ENCODE measurements around the gene STIL. TPM values are rescaled to one million over a fixed set of nuclear protein-coding genes. Genes with fewer than 3 reads are reported as not detected.
"Not testable (repeated sequence)": the region's sequence is repeated elsewhere in the genome, so short reads cannot be mapped to it uniquely, and the experiment has no call there.

STIL gene
- total and polyA plus RNA-seq, 8 donors, result 3.6 to 13.2 (median 8.3) TPM

DNA sequence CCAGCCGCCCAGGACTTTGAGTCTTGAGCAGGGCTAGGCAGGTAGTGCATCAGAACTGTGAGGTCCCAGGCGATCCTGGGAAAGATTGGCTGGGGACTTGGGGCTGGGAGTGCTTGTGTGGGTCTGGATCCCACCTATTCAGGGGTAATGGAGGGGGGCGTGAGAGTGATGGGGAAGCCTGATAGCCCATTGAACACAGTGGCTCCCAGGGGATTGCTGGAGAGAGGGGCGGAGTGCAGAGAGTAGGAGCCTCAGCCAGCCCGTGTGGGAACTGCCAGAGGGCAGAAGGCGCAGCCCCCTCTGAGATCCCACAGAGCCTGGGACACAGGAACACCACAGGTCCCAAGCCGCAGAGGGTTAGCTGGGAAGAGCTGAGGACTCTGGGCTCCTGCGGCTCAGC is 104.9 kb downstream of the STIL start:
- DNase-seq, result no peak
- intact Hi-C loops (cut with DNase I), result no loop called here

DNA sequence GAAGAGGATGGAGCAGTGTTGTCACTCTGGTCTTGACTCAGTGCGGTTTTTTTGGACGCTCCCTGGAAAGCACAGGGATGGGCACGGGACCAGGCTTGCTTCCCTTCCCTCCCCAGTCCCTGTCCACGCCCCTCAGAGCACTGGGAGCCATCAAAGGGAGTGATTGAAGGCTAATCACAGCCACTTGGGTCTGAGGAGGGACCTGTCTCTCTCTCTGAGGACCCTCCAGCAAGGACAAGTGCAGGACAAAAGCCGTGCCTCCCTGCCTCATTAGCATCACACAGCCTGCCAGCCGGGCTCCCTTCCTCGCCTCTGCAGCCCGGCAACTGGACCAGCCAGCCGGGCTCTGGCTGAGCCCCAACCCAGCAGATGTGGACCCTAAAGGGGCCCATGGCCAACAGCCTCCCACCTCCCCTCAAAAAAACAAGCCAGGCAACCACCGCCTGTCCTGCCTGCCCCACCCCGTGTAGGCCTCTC is 105.5 kb downstream of the STIL start:
- DNase-seq (no peak), ATAC-seq (no peak)
- TF ChIP-seq, protein P1, sequence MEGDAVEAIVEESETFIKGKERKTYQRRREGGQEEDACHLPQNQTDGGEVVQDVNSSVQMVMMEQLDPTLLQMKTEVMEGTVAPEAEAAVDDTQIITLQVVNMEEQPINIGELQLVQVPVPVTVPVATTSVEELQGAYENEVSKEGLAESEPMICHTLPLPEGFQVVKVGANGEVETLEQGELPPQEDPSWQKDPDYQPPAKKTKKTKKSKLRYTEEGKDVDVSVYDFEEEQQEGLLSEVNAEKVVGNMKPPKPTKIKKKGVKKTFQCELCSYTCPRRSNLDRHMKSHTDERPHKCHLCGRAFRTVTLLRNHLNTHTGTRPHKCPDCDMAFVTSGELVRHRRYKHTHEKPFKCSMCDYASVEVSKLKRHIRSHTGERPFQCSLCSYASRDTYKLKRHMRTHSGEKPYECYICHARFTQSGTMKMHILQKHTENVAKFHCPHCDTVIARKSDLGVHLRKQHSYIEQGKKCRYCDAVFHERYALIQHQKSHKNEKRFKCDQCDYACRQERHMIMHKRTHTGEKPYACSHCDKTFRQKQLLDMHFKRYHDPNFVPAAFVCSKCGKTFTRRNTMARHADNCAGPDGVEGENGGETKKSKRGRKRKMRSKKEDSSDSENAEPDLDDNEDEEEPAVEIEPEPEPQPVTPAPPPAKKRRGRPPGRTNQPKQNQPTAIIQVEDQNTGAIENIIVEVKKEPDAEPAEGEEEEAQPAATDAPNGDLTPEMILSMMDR (IDR thresholded peaks at IDR 0.05), result no peak
- Histone ChIP-seq H3K36me3 (no peaks in the 10 kb centered on the region), H3K27ac (no peak overlapping the region), H3K27me3 (peaks cover 0 to 9% of the 10 kb centered on the region in 2 donors), H3K9me3 (no peaks in the 10 kb centered on the region), H3K4me1 (peaks cover 0 to 12% of the 10 kb centered on the region in 2 donors), H3K4me3 (no peak overlapping the region)
- intact Hi-C loops (cut with DNase I), result no loop called here

More for the DNA sequence above, 104.9 kb downstream of the STIL start:
- Histone ChIP-seq H3K4me3 (no peak overlapping the region), H3K4me1 (peaks cover 0 to 12% of the 10 kb centered on the region in 2 donors), H3K27ac (no peak overlapping the region), H3K9me3 (no peaks in the 10 kb centered on the region), H3K36me3 (no peaks in the 10 kb centered on the region), H3K27me3 (peaks cover 0 to 9% of the 10 kb centered on the region in 2 donors)
- ATAC-seq, result no peak
- TF ChIP-seq, protein P1 (IDR thresholded peaks at IDR 0.05), result no peak

DNA sequence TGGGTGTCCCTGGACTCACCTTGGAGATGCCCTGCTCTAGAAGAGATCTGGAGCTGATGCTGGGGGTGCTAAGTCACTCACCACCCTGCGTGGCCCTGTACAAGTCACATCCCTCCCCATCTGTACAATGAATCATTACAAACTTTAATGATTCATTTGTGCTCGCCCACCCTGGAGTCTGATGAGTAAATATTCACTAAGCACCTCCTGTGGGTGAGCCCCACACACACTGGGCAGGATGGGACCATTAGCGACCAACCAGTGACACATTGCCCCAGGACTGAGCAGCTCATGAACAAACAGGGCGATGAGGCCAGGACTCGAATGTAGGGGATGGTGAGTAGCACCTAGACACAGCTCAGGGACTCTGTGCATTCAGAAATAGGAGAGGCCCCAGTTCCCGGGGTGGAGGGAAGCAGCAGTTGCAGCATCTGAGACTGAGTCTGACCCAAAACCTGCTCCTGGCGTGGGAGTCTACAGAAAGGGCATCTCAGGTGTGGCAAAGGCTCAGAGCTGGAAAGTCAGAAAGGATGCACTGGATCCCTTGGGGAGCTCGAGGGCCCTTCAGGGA is 106.1 kb downstream of the STIL start:
- TF ChIP-seq, protein P1 (IDR thresholded peaks at IDR 0.05), result no peak
- H3K9me3 ChIP-seq, result no peaks in the 10 kb centered on the region
- H3K27ac ChIP-seq, result no peak overlapping the region
- DNase-seq (no peak), ATAC-seq (no peak)
- H3K36me3 ChIP-seq, result no peaks in the 10 kb centered on the region
- peaks cover 0 to 9% of the 10 kb centered on the region in 2 donors for H3K27me3 ChIP-seq
- no peak overlapping the region for H3K4me3 ChIP-seq
- intact Hi-C loops (cut with DNase I), result no loop called here
- peaks cover 0 to 12% of the 10 kb centered on the region in 2 donors for H3K4me1 ChIP-seq

DNA sequence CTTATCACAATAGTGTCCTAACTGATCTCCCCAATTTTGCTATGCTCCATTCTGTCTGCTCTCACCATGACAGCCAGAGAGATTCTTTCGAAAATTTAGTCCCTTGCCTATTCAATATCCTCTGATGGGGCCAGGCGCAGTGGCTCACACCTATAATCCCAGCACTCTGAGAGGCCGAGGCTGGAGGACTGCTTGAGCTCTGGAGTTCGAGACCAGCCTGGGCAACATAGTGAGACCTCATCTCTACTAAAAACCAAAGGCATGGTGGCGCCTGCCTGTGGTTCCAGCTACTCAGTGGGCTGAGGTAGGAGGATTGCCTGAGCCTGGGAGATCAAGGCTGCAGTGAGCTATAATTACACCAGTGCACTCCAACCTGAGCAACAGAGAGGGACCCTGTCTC is 108.0 kb downstream of the STIL start:
- H3K27me3 ChIP-seq, result peaks cover 0 to 9% of the 10 kb centered on the region in 2 donors
- no peak overlapping the region for H3K4me3 ChIP-seq
- DNase-seq (no peak), ATAC-seq (no peak)
- H3K36me3 ChIP-seq, result no peaks in the 10 kb centered on the region
- TF ChIP-seq, protein P1 (IDR thresholded peaks at IDR 0.05), result no peak
- intact Hi-C loops (cut with DNase I), result no loop called here
- H3K4me1 ChIP-seq, result no peaks in the 10 kb centered on the region
- H3K9me3 ChIP-seq, result no peaks in the 10 kb centered on the region
- H3K27ac ChIP-seq, result no peak overlapping the region

DNA sequence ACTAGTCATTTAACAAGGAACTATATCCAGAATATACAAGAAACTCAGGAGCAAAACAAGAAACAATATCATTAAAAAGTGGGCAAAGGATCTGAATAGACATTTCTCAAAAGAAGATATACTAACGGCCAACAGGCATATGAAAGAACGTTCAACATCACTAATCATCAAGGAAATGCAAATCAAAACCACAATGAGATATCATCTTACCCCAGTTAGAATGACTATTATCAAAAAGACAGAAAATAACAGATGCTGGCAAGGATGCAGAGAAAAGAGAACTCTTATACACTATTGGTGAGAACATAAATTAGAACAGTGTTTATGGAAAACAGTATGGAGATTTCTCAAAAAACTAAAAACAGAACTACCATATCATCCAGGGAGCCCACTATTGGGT is 110.4 kb downstream of the STIL start:
- H3K4me1 ChIP-seq; H3K27ac ChIP-seq; ATAC-seq; H3K9me3 ChIP-seq; H3K4me3 ChIP-seq; DNase-seq; H3K27me3 ChIP-seq; H3K36me3 ChIP-seq; intact Hi-C loops (cut with DNase I): not testable (repeated sequence)

DNA sequence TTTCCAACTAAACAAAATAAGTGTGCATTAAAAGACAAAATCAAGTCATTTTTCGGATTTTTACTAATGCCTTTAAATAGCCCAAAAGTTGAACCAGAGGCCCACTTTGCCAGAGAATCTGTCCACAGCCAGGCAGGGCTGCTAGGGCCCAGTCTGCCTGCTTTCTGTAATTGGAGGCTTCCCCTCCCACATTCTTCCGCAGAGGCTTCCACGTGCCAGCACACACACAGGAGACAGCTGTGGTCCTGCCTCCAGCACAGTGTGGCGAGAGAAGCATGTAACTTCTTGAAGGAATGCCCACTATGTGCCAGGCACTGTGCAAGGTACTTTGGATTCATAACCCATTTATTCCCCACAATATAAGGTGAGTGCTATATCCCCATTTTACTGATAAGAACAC is 112.8 kb downstream of the STIL start:
- Histone ChIP-seq H3K27ac (no peak overlapping the region), H3K4me3 (no peak overlapping the region), H3K27me3 (no peaks in the 10 kb centered on the region), H3K9me3 (no peaks in the 10 kb centered on the region), H3K4me1 (no peaks in the 10 kb centered on the region), H3K36me3 (no peaks in the 10 kb centered on the region)
- intact Hi-C loops (cut with DNase I), result no loop called here
- TF ChIP-seq, protein P1 (IDR thresholded peaks at IDR 0.05), result no peak
- ATAC-seq, result no peak
- DNase-seq, result no peak
